NCI-H748 (cell line): ENCODE data around the gene EEA1.
"Not testable (repeated sequence)": the region's sequence is repeated elsewhere in the genome, so short reads cannot be mapped to it uniquely, and the experiment has no call there.

Experiments
- DNase-seq: peaks from one replicate; lab custom pipeline; 2025; ENCODE audit not compliant: unreplicated experiment; lab: John Stamatoyannopoulos, UW

Gene EEA1

DNA sequence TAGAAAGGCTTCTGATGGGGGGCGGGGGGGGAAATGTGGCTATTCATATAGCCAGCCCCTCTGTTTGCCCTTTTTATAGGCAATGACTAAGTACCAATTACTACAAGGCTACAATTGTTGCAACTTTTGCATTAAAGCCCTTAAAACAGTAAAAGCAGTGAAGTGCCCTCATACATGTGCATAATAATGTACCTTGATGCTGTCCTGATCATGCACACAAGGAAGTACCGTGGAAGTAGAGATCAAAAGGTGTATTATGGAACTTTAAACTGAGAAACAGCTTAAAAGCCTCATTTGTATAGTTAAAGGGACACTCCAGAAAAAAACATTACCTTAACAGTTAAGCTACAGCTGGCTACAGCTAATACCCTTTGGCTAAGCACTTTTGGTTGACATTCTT, 114.5 kb downstream of the EEA1 start:
- DNase-seq = no peak

DNA sequence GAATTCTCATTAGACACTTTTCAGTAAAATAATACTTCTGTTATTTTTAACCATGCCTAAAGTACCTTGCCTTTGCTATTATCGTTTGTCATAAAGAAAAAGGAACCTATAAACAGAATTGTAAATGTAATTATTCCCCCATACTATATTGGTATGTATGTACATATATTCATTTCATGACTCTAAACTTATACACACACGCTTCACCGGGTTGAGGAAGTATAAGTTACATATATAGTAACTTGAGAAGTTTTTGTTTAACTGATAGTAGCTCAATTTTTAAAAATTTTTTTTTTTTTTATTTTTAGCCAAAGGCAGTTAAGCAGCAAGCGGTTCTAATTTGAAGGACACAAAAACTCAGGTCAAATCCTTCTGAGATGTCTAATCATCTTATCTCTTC, 118.7 kb downstream of the EEA1 start:
- DNase-seq = no peak

- no peak for DNase-seq
These were observed 125.2 kb downstream of the EEA1 start for GRCh38 chr12:92803903-92804302.

DNA sequence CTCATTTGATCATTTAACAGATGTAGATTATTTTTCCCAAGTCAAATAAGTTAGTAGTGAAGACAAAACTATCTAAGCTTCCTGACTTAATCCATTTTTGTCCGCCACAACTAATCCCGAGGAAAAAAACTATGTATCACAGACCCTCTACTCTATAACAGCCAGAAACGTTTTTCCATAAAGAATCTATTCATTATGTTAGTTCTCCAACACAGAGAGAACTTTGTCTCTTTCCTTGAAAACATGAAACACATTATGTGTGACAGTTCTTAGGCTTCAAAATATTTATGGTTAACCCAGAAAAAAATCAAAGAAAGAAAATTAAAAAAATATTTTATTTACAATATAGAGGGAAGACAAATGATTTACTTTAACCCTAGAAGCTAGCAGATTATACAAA, 126.2 kb downstream of the EEA1 start:
- DNase-seq = no peak

DNA sequence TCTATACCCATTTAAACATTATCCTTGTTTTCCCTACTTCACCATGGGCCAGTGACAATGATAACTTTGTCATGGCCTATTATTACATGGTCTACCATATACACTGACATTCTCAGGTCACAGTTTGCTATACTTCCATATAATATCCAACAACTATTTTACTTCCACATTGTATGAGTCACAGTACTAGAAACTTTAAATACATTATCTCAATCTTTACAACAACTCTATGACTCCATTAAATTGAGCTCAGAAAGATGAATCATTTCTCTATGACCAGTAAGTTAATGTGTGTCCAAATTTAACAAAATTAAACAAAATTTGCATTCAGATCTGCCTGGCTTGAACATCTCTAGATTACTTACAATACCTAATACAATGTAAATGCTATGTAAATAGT, 132.4 kb downstream of the EEA1 start:
- DNase-seq = no peak

DNA sequence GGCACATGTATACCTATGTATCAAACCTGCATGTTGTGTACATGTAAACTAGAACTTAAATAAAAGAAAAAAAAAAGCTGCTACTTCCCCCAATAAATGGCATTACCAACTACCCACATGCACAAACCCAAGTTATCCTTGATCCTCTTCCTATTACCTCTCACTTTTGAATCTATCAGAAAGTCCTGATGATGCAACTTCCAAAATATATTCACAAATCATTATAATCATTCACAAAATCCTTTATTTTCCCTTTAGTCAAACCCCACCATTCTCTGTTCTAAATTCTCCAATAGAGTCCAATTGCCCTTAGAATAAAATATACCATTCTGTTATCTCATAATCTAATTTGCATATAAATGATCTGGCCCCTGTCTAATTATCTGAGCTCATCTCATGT, 134.3 kb downstream of the EEA1 start:
- DNase-seq = no peak

- DNase-seq = not testable (repeated sequence)
These were observed 134.7 kb downstream of the EEA1 start for GRCh38 chr12:92794356-92794755.

- no peak for DNase-seq
These were observed 143.1 kb downstream of the EEA1 start for GRCh38 chr12:92786045-92786444.

GRCh38 chr12:92785563-92785950, 143.5 kb downstream of the EEA1 start:
- no peak for DNase-seq

GRCh38 chr12:92784797-92785562, 144.1 kb downstream of the EEA1 start:
- peak; percentile 92 for DNase-seq

- DNase-seq = no peak
These were observed 144.7 kb downstream of the EEA1 start for GRCh38 chr12:92784356-92784755.

- no peak for DNase-seq
These were observed 149.2 kb downstream of the EEA1 start for GRCh38 chr12:92779902-92780301.

- no peak for DNase-seq
These were observed 150.6 kb downstream of the EEA1 start for GRCh38 chr12:92778525-92778924.

DNA sequence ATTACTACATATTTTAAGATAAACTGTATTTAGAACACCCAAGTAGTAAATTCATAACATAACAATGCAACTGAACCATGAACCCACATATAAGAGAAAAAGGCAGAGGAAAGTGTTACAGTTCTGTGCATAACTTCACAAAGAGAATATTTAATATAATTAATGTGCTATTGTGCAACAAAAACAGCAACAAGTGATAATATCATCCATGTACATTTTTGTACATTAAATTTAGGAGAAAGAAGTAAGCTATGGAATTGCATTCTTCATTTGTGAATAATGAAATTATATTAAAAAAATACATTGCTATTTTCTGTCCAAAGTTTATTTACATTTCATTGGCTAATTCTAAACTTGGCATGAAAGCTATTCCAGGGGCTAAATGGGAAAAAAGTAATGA, 153.7 kb downstream of the EEA1 start:
- DNase-seq = no peak

- DNase-seq = no peak
These were observed 158.1 kb downstream of the EEA1 start for GRCh38 chr12:92771001-92771400.

GRCh38 chr12:92769124-92769901, 159.8 kb downstream of the EEA1 start:
- DNase-seq = no peak

DNA sequence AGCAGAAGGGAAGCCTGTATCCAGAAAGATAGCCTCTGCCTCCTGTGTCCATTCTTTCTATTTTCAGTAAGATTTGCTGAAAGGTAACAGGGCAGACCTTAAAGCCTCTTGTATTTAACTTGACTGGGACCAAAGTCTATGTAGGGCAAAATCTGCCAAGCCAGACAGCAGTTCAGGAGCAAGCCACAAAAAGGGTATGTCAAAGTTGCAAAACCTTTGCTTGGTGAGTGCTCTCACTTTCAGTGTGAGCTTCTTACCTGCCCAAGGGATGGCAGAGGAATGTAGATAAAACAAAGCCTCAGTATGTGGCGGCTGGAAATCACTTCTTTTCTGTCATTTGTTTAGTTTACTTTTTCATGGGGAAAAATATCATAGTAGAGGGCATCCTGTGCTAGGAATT, 163.2 kb downstream of the EEA1 start:
- no peak for DNase-seq

DNA sequence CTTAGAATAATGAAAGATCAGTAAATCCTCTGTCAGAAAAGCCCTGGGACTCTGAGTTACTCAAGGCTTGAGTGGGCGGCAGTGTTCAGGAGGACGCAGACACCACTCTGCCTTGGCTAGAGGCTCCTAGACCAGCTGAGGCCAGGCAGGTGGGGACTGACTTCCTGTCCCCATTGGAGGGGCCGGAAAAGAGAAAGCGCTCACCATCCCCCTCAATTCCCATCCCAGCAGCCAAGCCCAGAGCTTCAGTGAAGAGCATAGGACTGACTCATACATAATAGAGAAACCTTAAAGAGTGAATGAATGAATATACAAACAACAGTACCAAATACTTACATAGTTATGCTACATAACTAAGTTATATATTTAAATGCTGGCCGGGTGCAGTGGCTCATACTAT, 164.3 kb downstream of the EEA1 start:
- no peak for DNase-seq

DNA sequence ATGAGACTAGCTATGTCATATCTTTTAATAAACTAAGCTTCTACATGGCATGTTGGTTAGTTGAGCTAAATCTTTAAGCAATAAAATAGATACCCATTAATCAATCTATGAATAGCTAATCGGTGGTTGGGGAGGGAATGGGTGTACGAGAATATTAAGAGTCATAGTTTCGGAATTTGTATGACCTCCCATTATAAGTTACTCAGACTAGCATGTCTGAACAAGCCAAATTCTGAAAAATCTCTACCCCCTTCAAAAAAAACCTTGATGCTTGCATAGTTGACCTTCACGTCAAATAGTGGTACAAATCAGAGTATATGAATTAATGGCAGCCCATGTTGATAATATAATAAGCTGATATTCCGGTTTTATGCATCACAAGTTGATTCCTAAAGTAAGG, 166.3 kb downstream of the EEA1 start:
- no peak for DNase-seq

DNA sequence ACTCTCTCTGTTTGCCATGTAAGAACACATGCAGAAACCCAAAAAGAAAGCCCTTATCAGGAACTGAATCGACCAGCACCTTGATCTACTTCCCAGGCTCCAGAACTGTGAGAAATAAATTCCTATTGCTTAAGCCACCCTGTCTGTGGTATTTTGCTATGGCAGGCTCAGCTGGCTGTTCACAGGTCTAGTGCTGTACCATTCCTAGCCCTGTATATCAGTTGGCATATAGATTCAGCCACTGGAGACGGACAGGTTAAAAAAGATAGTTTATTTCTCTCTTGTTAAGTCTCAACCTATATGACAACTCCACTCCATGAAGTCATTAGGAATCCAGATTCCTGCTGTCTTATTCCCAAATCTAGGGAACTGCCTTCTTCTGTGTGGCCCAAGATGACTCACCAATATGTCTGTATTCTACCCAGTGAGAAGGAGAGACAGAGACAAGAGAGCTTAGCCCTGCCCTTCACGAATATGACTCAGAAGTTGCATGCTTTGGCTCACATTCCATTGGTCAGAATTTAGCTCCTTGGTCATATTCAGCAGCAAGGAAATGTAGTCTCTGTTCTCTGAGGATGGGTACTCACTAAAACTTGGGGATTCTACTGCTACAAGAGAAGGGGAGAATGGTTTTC, 169.3 kb downstream of the EEA1 start:
- DNase-seq = no peak

- no peak for DNase-seq
These were observed 171.4 kb downstream of the EEA1 start for GRCh38 chr12:92757597-92758121.
